ENCODE results near the gene PPARG.
"Not testable (repeated sequence)": the region's sequence is repeated elsewhere in the genome, so short reads cannot be mapped to it uniquely, and the experiment has no call there.

The PPARG gene

DNA sequence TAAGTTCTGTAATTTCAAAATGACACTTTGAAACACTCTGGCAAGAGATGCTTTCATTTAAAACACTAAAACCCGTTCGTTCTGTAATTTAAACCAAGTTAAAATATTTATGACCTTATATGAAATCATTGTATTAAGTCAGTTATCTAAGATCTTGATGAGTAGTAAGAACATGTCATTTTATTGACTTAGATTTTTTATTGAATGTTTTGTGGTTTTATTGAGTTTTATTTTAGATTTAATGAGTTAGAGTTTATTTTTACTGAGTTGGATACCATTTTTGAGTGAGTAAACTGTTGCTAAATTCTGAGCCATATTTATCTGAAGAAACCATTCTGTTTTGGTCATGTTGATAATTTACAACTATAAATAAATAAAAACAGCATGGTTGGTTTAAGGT is 94.3 kb downstream of the PPARG start:
- no peak for DNase-seq

- no peak for DNase-seq
These were observed 95.8 kb downstream of the PPARG start for GRCh38 chr3:12384451-12385233.

DNA sequence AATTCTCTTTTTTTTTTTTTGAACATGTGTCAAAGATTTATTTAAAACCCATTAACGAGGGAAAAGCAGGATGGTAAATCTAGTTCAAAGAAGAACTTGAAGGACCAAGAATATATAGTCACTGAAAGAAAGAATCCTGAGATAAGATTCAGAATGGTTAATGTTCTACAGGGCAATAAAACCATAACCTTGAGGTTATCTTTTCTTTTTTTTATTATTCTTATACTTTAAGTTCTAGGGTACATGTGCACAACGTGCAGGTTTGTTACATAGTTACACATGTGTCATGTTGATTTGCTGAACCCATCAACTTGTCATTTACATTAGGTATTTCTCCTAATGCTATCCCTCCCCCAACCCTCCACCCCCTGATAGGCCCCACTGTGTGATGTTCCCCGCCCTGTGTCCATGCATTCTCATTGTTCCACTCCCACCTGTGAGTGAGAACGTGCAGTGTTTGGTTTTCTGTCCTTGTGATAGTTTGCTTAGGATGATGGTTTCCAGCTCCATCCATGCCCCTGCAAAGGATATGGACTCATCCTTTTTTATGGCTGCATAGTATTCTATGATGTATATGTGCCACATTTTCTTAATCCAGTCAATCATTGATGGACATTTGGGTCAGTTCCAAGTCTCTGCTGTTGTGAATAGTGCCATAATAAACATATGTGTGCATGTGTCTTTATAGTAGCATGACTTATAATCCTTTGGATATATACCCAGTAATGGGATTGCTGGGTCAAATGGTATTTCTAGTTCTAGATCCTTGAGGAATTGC is 97.8 kb downstream of the PPARG start:
- DNase-seq, result not testable (repeated sequence)

- DNase-seq, result no peak
These were observed 99.3 kb downstream of the PPARG start for GRCh38 chr3:12388185-12388584.

DNA sequence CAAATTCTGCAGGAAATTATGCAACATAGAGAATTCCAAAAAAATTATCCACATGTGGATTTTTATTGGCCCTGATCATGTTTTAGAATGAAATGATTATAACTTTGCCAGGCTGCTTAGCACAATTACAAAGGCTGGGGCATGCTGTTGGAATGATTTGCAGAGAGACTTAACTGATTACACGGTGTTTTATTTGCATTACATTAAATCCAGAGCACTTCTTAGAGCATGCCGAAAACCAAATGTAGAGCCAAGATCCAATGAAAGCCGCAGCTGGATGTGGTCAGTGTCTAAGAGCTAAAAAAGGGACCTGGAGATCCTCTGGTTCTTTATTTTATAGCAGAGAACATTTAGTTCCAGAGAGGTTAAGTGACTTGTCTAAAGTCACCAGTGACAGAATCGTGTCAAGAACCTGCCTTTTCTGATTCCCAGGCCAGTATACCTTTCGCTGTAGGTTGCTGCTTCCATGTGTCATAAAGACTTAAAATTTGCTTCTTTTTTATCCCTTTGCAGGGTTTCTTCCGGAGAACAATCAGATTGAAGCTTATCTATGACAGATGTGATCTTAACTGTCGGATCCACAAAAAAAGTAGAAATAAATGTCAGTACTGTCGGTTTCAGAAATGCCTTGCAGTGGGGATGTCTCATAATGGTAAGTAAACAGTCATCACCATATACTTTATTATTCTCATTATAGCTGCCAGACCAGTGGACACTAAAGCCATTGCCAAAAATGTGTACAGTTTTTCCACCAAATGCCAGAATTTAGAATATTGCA is 103.4 kb downstream of the PPARG start:
- no peak for DNase-seq

GRCh38 chr3:12393894-12394293 is 105.0 kb downstream of the PPARG start:
- DNase-seq, result peak; percentile 93

- peak; percentile 13 for DNase-seq
These were observed 105.8 kb downstream of the PPARG start for GRCh38 chr3:12394569-12395271.

DNA sequence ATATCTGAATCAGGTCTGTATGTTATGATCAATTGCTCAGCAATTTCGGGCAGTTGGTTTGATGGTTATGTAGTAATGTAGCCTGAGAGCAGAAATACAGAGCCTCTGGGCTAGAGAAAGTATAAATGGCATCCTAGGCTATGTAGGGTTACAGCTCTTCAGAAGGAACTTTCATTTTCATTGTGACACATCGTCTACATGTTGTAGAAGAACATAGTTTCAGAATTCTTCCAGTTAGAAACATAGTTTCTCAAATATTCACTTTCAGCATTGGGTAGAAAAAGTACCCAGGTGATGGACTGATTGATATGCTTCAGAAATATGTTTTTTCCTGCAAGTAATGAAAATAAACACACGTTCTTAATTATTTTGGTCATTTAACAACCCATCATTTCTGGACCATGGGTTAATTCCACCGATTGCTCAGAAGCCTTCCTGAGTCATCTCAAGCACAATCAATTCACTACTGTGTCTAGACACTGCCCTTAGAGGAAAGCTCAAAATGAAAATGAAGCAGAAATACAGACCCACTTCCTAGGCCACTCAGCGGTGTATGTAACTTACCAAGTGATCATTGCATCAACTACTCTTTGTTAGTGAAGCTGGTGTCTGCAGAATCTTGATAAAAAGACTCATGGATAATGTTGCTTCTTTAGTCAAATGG is 106.6 kb downstream of the PPARG start:
- peak; percentile 16 for DNase-seq

DNA sequence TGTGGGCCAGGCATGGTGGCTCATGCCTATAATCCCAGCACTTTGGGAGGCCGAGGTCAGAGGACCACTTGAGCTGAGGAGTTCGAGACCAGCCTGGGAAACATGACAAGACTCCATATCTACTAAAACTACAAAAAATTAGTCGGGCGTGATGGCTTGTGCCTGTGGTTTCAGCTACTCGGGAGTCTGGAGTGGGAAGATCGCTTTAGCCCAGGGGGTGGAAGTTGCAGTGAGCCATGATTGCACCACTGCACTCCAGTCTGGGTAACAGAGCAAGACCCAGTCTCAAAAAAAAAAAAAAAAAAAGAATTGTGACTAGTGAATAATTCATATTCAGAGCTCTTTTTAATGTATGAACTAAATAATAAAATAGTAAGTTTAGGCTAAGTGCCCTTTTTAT is 107.6 kb downstream of the PPARG start:
- no peak for DNase-seq

- no peak for DNase-seq
These were observed 110.4 kb downstream of the PPARG start for GRCh38 chr3:12399226-12399625.

DNA sequence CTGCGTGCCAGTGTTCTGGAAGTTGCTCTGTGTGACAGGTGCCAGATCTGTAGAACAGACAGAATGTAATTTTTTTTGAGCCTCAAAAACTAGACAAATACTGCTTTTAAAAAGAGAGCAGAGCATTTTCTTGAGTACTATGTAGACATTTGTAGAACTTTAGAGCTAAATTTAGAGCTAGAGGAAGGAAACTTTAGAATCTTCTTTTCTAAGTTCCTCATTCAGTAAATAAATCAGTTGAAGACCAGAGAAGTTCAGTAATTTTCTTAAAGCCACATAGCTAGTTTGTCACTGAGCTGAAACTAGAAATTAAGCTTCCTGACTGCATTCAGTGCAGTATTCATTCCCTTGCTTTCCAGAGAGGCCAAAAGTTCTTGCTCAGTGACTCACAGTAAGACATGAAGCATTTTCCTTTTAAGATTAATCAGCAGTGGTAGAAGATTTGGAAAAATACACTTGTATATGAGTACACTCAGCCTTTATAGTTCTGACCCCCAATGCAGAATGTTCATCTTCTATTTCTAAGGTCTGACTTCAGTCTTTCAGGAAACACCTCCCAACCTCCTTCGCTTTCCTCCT is 111.8 kb downstream of the PPARG start:
- DNase-seq, result peak; percentile 82

GRCh38 chr3:12401208-12401607 is 112.3 kb downstream of the PPARG start:
- no peak for DNase-seq

DNA sequence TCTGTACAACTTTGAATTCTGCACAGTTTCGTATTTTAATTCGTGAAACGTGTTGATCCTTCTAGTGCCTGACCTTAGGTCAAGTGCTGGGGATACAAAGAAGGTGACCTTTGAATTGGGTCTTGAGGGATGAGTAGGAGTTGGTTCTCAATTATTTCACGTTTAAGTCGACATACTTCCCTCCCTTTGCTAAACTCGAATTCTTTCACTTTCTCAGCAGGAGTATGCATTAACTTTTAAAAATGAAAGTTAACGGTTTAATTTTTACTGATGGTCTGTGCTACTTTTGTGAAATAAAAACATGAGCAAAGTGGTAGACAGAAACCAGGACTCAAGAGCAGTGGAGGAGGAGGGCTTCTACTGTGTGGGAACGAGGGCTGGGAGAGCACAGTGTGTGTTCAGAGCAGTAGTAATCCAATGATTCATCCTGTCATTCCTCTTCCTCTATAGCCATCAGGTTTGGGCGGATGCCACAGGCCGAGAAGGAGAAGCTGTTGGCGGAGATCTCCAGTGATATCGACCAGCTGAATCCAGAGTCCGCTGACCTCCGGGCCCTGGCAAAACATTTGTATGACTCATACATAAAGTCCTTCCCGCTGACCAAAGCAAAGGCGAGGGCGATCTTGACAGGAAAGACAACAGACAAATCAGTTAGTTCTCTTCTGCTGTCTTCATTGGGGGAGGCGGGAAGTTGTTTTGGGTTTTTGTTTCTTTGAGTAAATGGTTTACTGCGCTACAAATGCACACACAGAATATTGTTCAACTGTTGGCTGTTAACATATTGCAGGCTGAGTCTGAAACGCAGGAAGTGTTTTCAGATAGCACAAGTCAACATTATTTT is 116.8 kb downstream of the PPARG start:
- peak; percentile 47 for DNase-seq

DNA sequence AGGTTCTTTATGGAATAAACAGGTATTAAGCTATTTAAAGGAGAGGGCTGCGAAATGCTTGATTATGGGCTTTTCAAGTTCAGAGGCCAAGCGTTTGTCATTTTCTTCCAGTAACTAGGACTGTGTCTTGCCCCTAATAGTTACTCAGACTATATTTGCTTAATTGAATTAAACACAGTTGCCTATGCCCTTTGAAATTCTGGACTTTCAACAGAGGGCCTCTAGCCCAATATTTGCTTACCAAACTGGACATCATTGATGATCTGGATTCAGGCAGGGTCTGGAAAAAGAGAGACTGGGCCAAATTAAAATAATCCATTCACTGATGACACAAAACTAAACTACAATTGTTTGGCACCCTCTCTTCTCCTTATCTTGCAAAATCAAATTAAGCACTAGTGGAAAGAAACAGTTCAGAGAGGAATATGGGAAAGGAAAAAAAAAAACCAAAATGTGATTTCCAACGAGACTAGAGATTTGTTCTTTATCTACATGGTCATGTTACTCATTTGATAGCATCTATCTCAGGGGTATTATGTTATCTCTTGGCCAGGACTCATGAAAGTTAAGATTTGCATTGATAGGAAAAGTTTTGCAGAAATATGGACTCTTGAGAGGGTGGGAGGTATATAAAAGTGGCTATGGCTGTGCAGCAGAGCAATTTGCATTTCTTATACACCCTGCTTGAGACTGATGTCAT is 120.3 kb downstream of the PPARG start:
- no peak for DNase-seq

- no peak for DNase-seq
These were observed 121.1 kb downstream of the PPARG start for GRCh38 chr3:12409684-12410596.

DNA sequence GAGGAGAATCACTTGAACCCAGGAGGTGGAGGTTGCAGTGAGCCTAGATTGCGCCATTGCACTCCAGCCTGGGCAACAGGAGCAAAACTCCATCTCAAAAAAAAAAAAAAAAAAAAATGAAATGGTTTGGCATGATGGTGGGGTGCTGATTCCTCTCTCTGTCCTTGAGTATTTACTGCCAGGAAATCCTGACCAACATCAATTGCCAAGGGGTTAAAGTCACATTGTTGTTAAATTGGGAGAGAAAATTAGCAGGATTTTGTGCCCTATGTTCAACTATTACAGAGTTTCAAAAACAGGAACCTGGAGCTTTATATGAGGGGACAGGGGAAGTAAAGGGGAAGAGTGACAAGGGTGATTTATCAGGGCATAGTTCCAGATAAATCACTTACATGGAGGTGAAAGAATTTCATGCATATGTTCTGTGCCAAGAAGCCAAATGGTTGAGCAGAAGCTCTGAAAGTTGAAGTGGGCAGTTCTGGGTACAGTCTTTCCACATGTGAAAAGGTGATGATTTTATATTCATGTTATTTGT is 124.9 kb downstream of the PPARG start:
- DNase-seq, result no peak

- DNase-seq, result no peak
These were observed 126.3 kb downstream of the PPARG start for GRCh38 chr3:12415014-12415680.

- DNase-seq, result no peak
These were observed 127.9 kb downstream of the PPARG start for GRCh38 chr3:12416731-12417130.

Data from fibroblast of skin of right quadriceps (primary cell).